Left ventricle myocardium inferior (tissue), 1 donor: Measurements from ENCODE around the gene P2RY1. TPM values are rescaled to one million over a fixed set of nuclear protein-coding genes. Genes with fewer than 3 reads are reported as not detected.
"Not testable (repeated sequence)": the region's sequence is repeated elsewhere in the genome, so short reads cannot be mapped to it uniquely, and the experiment has no call there.

ENCODE experiments used
- DNase-seq: peaks from one replicate; pipeline ENCODE4 v3.0.0-alpha.2; 2020
- H3K27ac ChIP-seq: fragments of 200-600 bp; replicated peaks from 2 replicates; pipeline ENCODE4 v1.8.0; 2021
- H3K27me3 ChIP-seq: fragments of 200-600 bp; 2 replicates; pipeline ENCODE4 v1.8.0; 2021; ENCODE audit warnings: low read depth
- H3K36me3 ChIP-seq: fragments of 200-600 bp; 2 replicates; pipeline ENCODE4 v1.8.0; 2021
- H3K4me1 ChIP-seq: fragments of 200-600 bp; 2 replicates; pipeline ENCODE4 v1.8.0; 2021
- H3K4me3 ChIP-seq: fragments of 200-600 bp; 2 replicates; pipeline ENCODE4 v1.8.0; 2021; ENCODE audit warnings: mild to moderate bottlenecking, moderate library complexity
- H3K9me3 ChIP-seq: fragments of 200-600 bp; replicated peaks from 2 replicates; pipeline ENCODE4 v1.8.0; 2021
- intact Hi-C: fragments of 100-400 bp; cut with micrococcal nuclease; formaldehyde crosslinking; loops from one replicate; pipeline ENCODE4 v1.11.0; 2022
- total RNA-seq: library from RNA; stranded (reverse); fragmentation: NEBNext Ultra II Directional; extraction: Animal tissue kit (Norgen Biotek cat#: 25700); gene quantifications from one replicate; pipeline ENCODE4 v1.2.1, GENCODE V29; 2021
- TF ChIP-seq, protein P1 (sequence below): fragments of 200-600 bp; IDR thresholded peaks from 2 replicates; pipeline ENCODE4 v1.8.0; 2021; ENCODE audit warnings: antibody characterized with exemption, mild to moderate bottlenecking, borderline replicate concordance
- donor health status: DM: no; HTN: yes; CAD: no; lungs with severe emphysema.

Gene P2RY1
- total RNA-seq, 1 donor from 2014 or later: 11.2 TPM

DNA sequence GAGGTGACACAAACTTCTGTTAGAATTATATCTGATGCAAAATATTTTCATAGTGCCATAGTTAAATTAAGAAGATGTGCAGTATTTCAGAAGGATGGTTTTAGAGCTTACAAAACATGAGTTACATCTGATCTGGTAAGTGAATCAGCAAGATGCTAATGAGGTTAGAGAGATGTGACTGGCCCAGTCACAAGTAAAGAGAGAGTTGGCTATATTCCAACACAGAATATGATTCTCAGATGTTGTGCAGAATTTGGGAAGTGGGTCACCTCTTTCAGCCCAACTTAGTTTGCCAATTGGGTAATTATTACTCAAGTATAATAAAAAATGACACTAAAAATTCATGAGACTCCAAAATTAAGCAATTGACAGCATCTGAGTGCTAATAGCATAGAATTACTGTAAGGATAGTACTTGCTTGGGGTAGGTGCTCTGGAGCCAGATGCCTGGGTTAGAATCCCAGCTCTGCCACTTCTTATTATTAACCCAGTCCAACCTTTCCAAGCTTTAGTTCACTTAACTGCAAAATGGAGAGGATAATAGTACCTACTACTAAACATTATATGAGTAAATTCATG lies 30.8 kb downstream of the P2RY1 start:
- Histone ChIP-seq H3K36me3 (no peaks in the 10 kb centered on the region), H3K27ac (no peak overlapping the region), H3K27me3 (no peaks in the 10 kb centered on the region), H3K4me3 (no peak overlapping the region), H3K9me3 (no peaks in the 10 kb centered on the region), H3K4me1 (no peaks in the 10 kb centered on the region)
- DNase-seq: no peak
- intact Hi-C loops: no loop called here
- TF ChIP-seq, protein P1, sequence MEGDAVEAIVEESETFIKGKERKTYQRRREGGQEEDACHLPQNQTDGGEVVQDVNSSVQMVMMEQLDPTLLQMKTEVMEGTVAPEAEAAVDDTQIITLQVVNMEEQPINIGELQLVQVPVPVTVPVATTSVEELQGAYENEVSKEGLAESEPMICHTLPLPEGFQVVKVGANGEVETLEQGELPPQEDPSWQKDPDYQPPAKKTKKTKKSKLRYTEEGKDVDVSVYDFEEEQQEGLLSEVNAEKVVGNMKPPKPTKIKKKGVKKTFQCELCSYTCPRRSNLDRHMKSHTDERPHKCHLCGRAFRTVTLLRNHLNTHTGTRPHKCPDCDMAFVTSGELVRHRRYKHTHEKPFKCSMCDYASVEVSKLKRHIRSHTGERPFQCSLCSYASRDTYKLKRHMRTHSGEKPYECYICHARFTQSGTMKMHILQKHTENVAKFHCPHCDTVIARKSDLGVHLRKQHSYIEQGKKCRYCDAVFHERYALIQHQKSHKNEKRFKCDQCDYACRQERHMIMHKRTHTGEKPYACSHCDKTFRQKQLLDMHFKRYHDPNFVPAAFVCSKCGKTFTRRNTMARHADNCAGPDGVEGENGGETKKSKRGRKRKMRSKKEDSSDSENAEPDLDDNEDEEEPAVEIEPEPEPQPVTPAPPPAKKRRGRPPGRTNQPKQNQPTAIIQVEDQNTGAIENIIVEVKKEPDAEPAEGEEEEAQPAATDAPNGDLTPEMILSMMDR: no peak

DNA sequence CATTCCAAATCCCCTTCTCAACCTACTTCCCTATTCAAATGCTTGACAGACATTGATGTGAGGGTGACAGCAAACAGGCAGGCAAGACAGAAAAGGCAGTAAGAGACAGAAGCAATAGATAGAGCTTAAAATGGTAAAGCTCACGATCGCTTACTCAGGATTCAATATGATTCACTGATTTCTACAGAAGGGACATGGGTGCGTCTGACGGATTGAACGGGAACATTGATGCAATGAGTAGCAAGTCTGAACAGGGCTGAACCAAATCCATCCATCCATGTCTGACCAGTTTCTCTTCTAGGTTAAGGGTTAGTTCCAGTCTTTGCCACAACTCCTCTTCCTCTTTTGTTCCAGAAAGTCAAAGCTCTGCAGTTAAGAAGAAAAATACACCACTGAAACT lies 35.1 kb downstream of the P2RY1 start:
- no peaks in the 10 kb centered on the region for H3K4me1 ChIP-seq
- H3K9me3 ChIP-seq: no peaks in the 10 kb centered on the region
- H3K4me3 ChIP-seq: no peak overlapping the region
- no peaks in the 10 kb centered on the region for H3K27me3 ChIP-seq
- H3K36me3 ChIP-seq: no peaks in the 10 kb centered on the region
- TF ChIP-seq, protein P1: no peak
- no peak for DNase-seq
- no peak overlapping the region for H3K27ac ChIP-seq
- intact Hi-C loops: no loop called here

DNA sequence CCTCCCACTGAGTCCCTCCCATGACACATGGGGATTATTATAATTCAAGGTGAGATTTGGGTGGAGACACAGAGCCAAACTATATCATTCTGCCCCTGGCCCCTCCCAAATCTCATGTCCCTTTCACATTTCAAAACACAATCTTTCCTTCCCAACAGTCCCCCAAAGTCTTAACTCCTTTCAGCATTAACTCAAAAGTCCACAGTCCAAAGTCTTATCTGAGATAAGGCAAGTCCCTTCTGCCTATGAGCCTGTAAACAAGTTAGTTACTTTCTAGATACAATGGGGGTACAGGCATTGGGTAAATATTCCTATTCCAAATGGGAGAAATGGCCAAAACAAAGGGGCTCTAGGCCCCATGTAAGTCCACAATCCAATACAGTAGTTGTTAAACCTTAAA lies 38.4 kb downstream of the P2RY1 start:
- H3K36me3 ChIP-seq, H3K4me1 ChIP-seq, H3K9me3 ChIP-seq, H3K27ac ChIP-seq, H3K27me3 ChIP-seq, H3K4me3 ChIP-seq, intact Hi-C loops, DNase-seq: not testable (repeated sequence)

DNA sequence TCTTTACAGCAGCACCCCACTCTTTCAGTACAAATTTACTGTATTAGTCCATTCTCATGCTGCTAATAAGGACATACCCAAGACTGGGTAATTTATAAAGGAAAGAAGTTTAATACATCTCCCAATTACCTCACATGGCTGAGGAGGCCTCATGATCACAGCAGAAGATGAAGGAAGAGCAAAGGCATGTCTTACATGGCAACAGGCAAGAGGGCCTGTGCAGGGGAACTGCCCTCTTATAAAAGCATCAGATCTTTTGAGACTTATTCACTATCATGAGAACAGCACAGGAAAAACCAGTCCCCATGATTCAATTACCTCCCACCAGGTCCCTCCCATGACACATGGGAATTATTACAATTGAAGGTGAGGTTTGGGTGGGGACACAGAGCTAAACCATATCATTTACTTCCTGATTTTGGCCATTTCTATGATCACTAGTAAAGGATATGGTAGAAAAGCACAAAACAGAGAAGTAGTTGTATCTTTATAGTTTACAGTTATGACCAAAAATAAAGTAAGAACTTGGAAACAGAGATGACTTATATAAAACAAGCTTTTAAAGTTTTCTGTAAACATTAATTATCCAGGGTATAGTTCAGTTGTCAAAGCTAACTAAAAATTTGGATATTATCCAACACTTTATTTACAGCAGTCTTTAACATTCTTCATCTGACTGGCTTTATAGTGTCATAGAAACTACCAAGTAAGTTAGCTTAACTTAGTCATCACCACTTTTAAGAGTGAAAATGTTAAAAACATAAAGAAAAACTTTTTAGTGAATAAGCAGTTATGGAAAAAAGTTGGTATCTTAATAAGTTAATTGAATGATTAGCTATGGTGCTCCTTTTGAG lies 40.2 kb downstream of the P2RY1 start:
- TF ChIP-seq, protein P1: no peak
- Histone ChIP-seq H3K36me3 (no peaks in the 10 kb centered on the region), H3K4me1 (no peaks in the 10 kb centered on the region), H3K27me3 (no peaks in the 10 kb centered on the region), H3K9me3 (no peaks in the 10 kb centered on the region), H3K4me3 (no peak overlapping the region), H3K27ac (no peak overlapping the region)
- intact Hi-C loops: no loop called here
- DNase-seq: no peak

DNA sequence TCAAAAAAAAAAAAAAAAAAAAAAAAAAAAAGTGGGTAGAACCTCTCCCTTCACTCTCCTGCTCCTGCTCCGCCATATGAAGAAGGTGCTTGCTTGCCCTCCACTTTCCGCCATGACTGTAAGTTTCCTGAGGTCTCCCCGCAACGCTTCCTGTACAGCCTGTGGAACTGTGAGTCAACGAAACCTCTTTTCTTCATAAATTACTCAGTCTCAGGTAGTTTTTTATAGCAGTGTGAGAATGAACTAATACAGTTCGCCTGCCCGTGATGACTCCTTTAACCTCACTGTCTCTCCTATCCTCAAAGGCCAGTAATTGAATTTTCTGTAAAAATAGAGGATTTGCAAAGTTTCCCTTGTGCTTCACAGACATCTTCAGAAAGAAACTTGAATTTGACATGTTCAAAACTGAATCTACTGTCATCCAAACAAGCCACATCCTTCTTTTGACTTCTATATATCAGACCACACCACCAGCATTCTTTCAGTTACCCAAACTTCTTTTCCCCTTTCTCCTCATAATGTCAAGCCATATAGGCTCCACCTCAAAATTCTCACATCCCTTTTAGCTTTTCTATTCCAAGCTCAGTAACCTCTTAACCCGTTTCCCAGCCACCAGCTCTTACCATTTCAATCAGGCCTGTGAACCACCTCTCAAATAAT lies 44.3 kb downstream of the P2RY1 start:
- no peak overlapping the region for H3K27ac ChIP-seq
- intact Hi-C loops: no loop called here
- no peaks in the 10 kb centered on the region for H3K27me3 ChIP-seq
- H3K36me3 ChIP-seq: no peaks in the 10 kb centered on the region
- H3K9me3 ChIP-seq: no peaks in the 10 kb centered on the region
- no peak overlapping the region for H3K4me3 ChIP-seq
- TF ChIP-seq, protein P1: no peak
- no peak for DNase-seq
- no peaks in the 10 kb centered on the region for H3K4me1 ChIP-seq

DNA sequence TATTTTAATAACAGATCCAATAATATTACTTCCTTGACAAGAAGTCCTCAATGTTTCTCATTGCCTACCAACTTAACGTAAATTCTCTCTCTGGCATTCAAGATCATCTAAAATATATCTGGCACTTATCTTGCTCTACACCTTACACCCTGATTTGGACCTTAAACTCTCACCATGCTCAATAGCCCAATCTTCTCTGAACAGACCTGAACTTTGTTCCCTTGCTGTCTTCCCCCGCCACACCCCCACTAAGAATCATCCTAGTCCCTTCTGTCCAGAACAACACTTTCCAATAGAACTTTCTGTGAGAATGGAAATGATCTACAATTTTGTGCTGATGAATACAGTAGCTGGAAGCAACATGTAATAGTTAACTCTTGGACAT lies 44.9 kb downstream of the P2RY1 start:
- TF ChIP-seq, protein P1: no peak
- no peaks in the 10 kb centered on the region for H3K9me3 ChIP-seq
- no peak overlapping the region for H3K27ac ChIP-seq
- H3K27me3 ChIP-seq: no peaks in the 10 kb centered on the region
- no peaks in the 10 kb centered on the region for H3K4me1 ChIP-seq
- H3K4me3 ChIP-seq: no peak overlapping the region
- no peaks in the 10 kb centered on the region for H3K36me3 ChIP-seq
- no peak for DNase-seq
- intact Hi-C loops: no loop called here
